GM12865 (cell line): ENCODE measurements around the gene PIGU.

Experiments used
- DNase-seq: peaks from one replicate; pipeline ENCODE4 v3.0.0; 2010; ENCODE audit warnings: low read depth
- H3K4me3 ChIP-seq: 2 replicates; pipeline ENCODE4 v1.5.1; 2011; ENCODE audit warnings: mild to moderate bottlenecking, low read depth, low read length, control low read depth
- CTCF ChIP-seq: IDR thresholded peaks from 2 replicates; pipeline ENCODE4 v1.5.1; 2011; ENCODE audit warnings: low read length, control low read depth, low read depth, inconsistent platforms; ENCODE audit not compliant: insufficient read depth; ENCODE audit errors: missing control alignments

Gene PIGU

GRCh38 chr20:34638039-34638292 lies 38.9 kb downstream of the PIGU start:
- no peak for DNase-seq
- TF ChIP-seq CTCF = no peak
- H3K4me3 ChIP-seq = no peak overlapping the region

GRCh38 chr20:34637245-34638038 lies 39.5 kb downstream of the PIGU start:
- TF ChIP-seq CTCF = no peak
- H3K4me3 ChIP-seq = no peak overlapping the region
- DNase-seq = no peak

GRCh38 chr20:34636648-34637047 lies 40.2 kb downstream of the PIGU start:
- TF ChIP-seq CTCF = no peak
- H3K4me3 ChIP-seq = no peak overlapping the region
- no peak for DNase-seq

- DNase-seq = no peak
- no peak for TF ChIP-seq CTCF
- H3K4me3 ChIP-seq = no peak overlapping the region
Measured at GRCh38 chr20:34634392-34634791, 42.5 kb downstream of the PIGU start.

GRCh38 chr20:34632870-34633452 lies 43.9 kb downstream of the PIGU start:
- no peak for DNase-seq
- no peak for TF ChIP-seq CTCF
- H3K4me3 ChIP-seq = no peak overlapping the region

- DNase-seq = no peak
- H3K4me3 ChIP-seq = no peak overlapping the region
- TF ChIP-seq CTCF = no peak
Measured at GRCh38 chr20:34629904-34630303, 47.0 kb downstream of the PIGU start.

- DNase-seq = no peak
- H3K4me3 ChIP-seq = no peak overlapping the region
- no peak for TF ChIP-seq CTCF
Measured at GRCh38 chr20:34629342-34629741, 47.5 kb downstream of the PIGU start.
